ENCODE data around the gene ESRRG. TPM values are rescaled to one million over a fixed set of nuclear protein-coding genes. Genes with fewer than 3 reads are reported as not detected.

The ESRRG gene
- total and polyA plus RNA-seq, 3 donors from 2014 or later = 0.93 to 2.2 (median 1.6) TPM

GRCh38 chr1:216740331-216740730 lies 17.1 kb upstream of the ESRRG start:
- intact Hi-C loops (cut with DNase I; ENCODE audit: low total_unique reads) = no loop called here
- no peak for DNase-seq
- H3K4me1 ChIP-seq = no peaks in the 10 kb centered on the region
- no peak overlapping the region for H3K4me3 ChIP-seq
- no peaks in the 10 kb centered on the region for H3K9me3 ChIP-seq
- no peak overlapping the region for H3K27ac ChIP-seq
- 22 to 35% methylated on average over 2 of the region's 2 CpGs for WGBS, 2 donors
- H3K36me3 ChIP-seq (ENCODE audit: low read depth, missing control alignments) = no peaks in the 10 kb centered on the region
- TF ChIP-seq POLR2A (IDR thresholded peaks at IDR 0.05) (no peak), CTCF (IDR thresholded peaks at IDR 0.05) (no peak)
- no peaks in the 10 kb centered on the region for H3K27me3 ChIP-seq

GRCh38 chr1:216739793-216740192 lies 16.6 kb upstream of the ESRRG start:
- intact Hi-C loops (cut with DNase I; ENCODE audit: low total_unique reads) = no loop called here
- no peaks in the 10 kb centered on the region for H3K27me3 ChIP-seq
- DNase-seq = no peak
- no peaks in the 10 kb centered on the region for H3K36me3 ChIP-seq (ENCODE audit: low read depth, missing control alignments)
- H3K4me3 ChIP-seq = no peak overlapping the region
- no peak for TF ChIP-seq POLR2A (IDR thresholded peaks at IDR 0.05)
- no peak for TF ChIP-seq CTCF (IDR thresholded peaks at IDR 0.05)
- H3K4me1 ChIP-seq = no peaks in the 10 kb centered on the region
- no peaks in the 10 kb centered on the region for H3K9me3 ChIP-seq
- WGBS, 2 donors = 48% methylated on average over 5 of the region's 5 CpGs
- no peak overlapping the region for H3K27ac ChIP-seq

- no peak for TF ChIP-seq POLR2A (IDR thresholded peaks at IDR 0.05)
- no peak for TF ChIP-seq CTCF (IDR thresholded peaks at IDR 0.05)
- no peaks in the 10 kb centered on the region for H3K36me3 ChIP-seq (ENCODE audit: low read depth, missing control alignments)
- WGBS, 2 donors = 93% methylated on average over 4 of the region's 4 CpGs
- no peak for DNase-seq
- no peak overlapping the region for H3K27ac ChIP-seq
- no peak overlapping the region for H3K4me3 ChIP-seq
- H3K27me3 ChIP-seq = no peaks in the 10 kb centered on the region
- intact Hi-C loops (cut with DNase I; ENCODE audit: low total_unique reads) = no loop called here
- no peaks in the 10 kb centered on the region for H3K4me1 ChIP-seq
- H3K9me3 ChIP-seq = no peaks in the 10 kb centered on the region
These were observed 8.9 kb upstream of the ESRRG start for GRCh38 chr1:216732121-216732520.

GRCh38 chr1:216731562-216731961 lies 8.3 kb upstream of the ESRRG start:
- Histone ChIP-seq H3K4me3 (no peak overlapping the region), H3K36me3 (ENCODE audit: low read depth, missing control alignments) (no peaks in the 10 kb centered on the region), H3K9me3 (no peaks in the 10 kb centered on the region), H3K27ac (no peak overlapping the region), H3K4me1 (no peaks in the 10 kb centered on the region), H3K27me3 (no peaks in the 10 kb centered on the region)
- 72 to 84% methylated on average over 6 of the region's 6 CpGs for WGBS, 2 donors
- TF ChIP-seq CTCF (IDR thresholded peaks at IDR 0.05) (no peak), POLR2A (IDR thresholded peaks at IDR 0.05) (no peak)
- DNase-seq = no peak
- intact Hi-C loops (cut with DNase I; ENCODE audit: low total_unique reads) = no loop called here

- H3K4me1 ChIP-seq = no peaks in the 10 kb centered on the region
- intact Hi-C loops (cut with DNase I; ENCODE audit: low total_unique reads) = no loop called here
- TF ChIP-seq POLR2A (IDR thresholded peaks at IDR 0.05) (no peak), CTCF (IDR thresholded peaks at IDR 0.05) (no peak)
- no peaks in the 10 kb centered on the region for H3K36me3 ChIP-seq (ENCODE audit: low read depth, missing control alignments)
- no peaks in the 10 kb centered on the region for H3K9me3 ChIP-seq
- H3K4me3 ChIP-seq = no peak overlapping the region
- H3K27me3 ChIP-seq = no peaks in the 10 kb centered on the region
- no peak for DNase-seq
- no peak overlapping the region for H3K27ac ChIP-seq
These were observed 3.2 kb upstream of the ESRRG start for GRCh38 chr1:216726435-216726834.
